GM12872 (cell line): ENCODE results near the gene TNFRSF25.

Experiments used
- TF ChIP-seq, protein P1 (sequence below): IDR thresholded peaks from 3 replicates; pipeline ENCODE4 v1.5.1; 2011; ENCODE audit warnings: low read depth, mild to moderate bottlenecking, low read length, moderate library complexity; ENCODE audit not compliant: insufficient read depth

The TNFRSF25 gene

DNA sequence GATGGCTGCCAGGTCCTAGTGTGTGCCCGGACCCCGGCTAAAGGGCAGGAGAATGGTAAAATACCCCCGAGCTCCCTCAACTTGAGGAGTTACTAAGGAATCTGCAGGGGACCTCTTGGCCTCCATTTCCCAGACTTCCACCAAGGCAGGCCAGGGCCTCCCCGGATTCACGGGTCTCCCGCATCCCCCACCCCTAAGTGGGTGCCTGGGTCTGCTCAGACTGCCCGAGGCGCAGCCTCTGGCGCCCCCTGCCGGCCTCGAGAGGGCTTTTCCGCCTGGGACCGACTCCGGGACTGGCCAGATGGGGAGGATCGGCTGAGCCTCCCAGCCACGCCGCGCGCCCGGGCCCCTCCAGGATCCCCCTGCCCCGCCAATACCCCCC, 23.8 kb upstream of the TNFRSF25 start:
- TF ChIP-seq, protein P1, sequence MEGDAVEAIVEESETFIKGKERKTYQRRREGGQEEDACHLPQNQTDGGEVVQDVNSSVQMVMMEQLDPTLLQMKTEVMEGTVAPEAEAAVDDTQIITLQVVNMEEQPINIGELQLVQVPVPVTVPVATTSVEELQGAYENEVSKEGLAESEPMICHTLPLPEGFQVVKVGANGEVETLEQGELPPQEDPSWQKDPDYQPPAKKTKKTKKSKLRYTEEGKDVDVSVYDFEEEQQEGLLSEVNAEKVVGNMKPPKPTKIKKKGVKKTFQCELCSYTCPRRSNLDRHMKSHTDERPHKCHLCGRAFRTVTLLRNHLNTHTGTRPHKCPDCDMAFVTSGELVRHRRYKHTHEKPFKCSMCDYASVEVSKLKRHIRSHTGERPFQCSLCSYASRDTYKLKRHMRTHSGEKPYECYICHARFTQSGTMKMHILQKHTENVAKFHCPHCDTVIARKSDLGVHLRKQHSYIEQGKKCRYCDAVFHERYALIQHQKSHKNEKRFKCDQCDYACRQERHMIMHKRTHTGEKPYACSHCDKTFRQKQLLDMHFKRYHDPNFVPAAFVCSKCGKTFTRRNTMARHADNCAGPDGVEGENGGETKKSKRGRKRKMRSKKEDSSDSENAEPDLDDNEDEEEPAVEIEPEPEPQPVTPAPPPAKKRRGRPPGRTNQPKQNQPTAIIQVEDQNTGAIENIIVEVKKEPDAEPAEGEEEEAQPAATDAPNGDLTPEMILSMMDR: peak; percentile 92

DNA sequence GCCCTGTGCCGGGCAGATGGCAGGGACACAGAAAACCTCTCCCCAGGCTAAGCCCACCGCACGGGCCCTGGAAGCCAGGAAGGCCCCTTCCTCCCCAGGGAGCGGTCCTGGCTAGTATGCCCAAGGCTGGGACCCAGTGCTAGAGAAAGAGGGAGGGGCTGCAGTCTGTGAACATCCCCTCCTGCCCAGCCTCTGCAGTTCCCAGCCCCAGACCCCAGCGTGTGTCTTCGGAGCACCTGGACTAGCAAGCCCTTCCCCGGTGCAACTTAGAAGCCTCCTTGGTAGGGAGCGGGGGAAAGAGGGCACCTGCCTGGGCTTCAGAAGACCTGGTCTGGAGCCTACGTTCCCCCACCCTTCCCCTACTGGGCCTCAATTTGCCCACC, 23.4 kb upstream of the TNFRSF25 start:
- TF ChIP-seq, protein P1: no peak

DNA sequence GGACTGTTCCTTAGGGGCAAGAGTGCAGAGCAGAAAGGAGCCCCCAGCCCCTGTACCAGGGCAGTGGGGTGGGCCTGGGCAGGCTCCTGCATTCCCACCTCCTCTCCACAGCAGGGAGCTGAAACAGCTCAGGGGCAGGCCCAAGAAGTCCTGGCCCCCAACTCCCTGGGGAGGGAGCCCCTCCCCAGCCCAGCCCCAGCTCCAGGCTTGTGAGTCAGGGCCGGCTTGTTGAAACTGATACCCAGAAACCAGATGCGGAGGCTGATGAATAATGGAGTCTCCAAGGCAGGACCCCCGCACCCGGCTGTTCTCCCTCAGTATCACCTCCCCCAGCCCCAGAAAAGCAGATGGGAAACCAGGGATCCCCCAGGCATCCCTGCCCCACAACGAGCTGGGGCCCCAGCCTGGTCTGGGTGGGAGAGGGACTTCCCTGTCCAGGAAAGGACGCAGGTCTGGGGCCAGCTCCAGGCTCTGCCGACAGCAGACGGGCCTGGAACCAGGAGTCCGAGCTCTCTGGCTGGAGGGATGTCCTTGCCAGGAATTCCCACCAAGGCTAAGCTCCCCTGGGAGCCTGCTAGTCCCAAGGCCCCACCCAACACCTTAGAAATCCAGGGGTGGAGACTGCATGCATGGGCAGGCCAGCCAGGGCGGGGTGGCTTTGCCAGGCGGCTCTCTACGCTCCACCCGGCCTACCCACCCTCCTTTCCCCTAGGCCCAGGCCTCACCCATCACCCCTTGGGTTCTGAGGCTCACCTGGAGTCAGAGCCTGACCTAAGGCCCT, 22.8 kb upstream of the TNFRSF25 start:
- TF ChIP-seq, protein P1: no peak

DNA sequence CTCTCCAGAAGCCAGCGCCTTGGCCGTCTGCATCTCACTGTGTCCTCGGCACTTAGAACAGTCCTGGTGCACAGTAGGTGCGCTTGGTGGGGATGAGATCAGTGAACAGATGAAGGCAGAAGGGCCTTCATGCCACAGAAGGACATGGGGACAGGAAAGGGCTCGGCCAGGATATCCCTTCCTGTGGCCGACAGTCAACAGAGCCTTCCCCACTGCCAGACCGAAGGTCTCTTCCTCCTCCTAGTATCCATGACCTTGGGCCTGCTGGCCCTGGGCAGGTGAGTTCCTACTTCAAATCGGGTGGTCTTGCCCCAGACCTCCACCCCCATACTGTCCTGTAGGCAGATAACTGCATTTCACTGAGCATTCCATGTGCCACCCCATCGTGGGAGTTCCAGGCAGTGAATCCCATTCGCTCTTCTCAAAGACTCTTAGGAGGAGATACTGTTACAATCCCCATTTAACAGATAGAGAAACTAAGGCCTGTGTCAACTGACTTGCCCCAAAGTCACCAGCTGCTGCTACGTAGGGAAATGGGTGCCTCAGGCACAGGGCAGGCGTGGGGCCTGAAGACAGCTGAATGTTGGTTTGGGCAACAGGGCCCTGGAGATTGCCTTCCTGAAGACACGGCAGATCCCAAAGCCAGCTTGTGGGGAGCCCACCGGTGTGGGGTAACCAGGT, 22.0 kb upstream of the TNFRSF25 start:
- TF ChIP-seq, protein P1: no peak

DNA sequence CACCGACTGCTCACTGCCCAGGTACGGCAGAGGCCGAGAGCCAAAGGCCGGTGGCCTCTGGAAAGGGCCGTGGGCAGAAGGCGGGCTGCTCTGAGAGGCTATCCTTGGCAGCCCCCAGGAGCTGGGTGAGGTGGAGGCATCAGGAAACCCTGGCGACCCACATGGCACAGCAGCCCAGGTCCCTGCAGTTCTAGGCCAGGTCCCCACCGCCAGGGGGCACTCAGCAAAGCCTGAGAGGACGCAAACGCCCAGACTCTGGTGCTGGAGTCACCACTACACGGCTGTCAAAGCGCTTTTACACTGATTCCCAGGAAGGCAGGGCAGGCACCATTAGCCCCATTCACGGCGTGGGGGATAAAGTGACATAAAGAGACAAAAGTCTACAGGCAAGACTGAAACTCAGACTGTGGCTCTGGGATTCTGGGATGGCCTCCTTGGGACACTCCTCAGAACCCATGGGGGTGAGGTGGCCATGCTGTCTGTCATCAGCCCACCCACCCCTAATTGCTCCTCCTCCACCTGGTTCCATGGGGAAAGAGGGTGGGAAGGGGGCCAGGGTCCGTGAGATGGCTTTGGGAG, 20.5 kb upstream of the TNFRSF25 start:
- TF ChIP-seq, protein P1: peak; percentile 99

DNA sequence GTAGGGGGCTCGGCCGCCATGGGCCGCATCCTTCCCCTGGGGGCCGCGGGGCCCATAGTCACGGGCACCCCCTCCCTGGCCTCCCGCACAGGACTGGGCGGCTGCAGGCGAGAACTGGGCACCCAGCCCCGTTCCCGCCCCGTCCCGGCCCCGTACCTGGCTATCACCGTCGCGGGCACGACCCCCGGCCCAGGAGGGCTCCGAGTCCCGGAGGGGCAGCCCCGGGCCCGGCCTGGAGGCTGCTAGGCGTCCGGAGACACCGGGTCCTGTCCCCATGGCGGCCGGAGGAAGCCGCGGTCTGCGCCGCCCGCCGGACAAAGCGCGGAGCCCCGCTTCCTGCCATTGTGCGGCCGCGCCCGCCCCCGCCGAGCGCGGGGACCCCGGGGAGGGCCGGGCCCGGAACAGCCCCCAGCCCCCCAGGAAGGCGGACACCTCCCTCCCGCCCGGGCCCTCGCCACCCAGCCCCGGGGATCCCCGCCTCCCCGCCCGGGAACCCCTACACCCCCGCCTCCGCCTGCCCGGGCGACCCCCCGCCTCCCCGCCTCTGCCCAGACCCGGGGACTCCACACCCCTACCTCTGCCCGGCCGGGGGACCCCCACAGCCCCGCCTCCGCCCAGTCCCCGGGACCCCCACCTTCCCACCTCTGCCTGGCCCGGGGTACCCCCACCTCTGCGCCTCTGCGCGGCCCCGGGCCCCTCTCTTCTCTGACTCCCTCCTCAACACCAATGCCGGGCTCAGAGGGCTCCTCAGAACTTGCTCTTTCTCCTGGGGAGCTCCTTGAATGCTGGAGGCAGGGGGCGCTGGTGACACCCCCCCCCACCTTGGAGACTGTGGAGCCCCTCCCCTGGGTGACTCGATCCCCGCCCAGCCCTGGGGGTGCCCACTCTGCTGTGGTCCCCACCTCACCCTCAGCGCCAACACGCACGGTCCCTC, 19.5 kb upstream of the TNFRSF25 start:
- TF ChIP-seq, protein P1: no peak

DNA sequence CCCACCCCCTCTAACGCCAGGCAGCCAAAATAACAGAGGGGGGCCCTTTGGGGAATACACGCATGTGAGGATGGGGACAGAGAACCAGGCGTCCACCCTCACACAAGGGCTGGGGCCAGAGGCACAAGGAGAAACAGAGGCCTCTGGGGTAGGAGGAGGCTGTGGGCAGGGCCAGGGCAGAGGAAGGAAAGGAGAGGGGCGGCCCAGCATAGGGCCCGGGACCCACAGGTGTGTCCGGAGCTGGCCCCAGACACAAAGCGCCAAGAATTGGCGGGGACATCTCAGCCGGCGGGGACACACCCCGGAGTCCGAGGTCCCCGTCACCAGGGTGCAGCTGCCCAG, 18.8 kb upstream of the TNFRSF25 start:
- TF ChIP-seq, protein P1: no peak
